Karpas-422 (cell line): ENCODE data around the gene MAMLD1. TPM values are rescaled to one million over a fixed set of nuclear protein-coding genes. Genes with fewer than 3 reads are reported as not detected.

ENCODE experiments used
- DNase-seq: peaks from one replicate; pipeline ENCODE4 v3.0.0-alpha.2; 2015
- H2AFZ ChIP-seq: fragments of 200-600 bp; sonication (generic); 2 replicates; pipeline ENCODE4 v1.6.1; 2014; ENCODE audit warnings: antibody characterized with exemption, low read length, mixed read lengths
- H3K27ac ChIP-seq: fragments of 200-600 bp; sonication (generic); 2 replicates; pipeline ENCODE4 v1.5.1; 2014; ENCODE audit warnings: mild to moderate bottlenecking, low read length, moderate library complexity
- H3K27me3 ChIP-seq: fragments of 200-600 bp; sonication (generic); 2 replicates; pipeline ENCODE4 v1.6.1; 2014; ENCODE audit warnings: low read length, mixed read lengths
- H3K36me3 ChIP-seq: fragments of 200-600 bp; sonication (generic); 2 replicates; pipeline ENCODE4 v1.6.1; 2014; ENCODE audit warnings: low read length, mixed read lengths; ENCODE audit not compliant: insufficient read depth
- H3K4me1 ChIP-seq: fragments of 200-600 bp; sonication (generic); 2 replicates; pipeline ENCODE4 v1.6.1; 2014; ENCODE audit warnings: mild to moderate bottlenecking, low read length, mixed read lengths
- H3K4me2 ChIP-seq: fragments of 200-600 bp; sonication (generic); 2 replicates; pipeline ENCODE4 v1.6.1; 2014; ENCODE audit warnings: low read length, low read depth, mild to moderate bottlenecking; ENCODE audit not compliant: poor library complexity, severe bottlenecking
- H3K4me3 ChIP-seq: fragments of 200-600 bp; sonication (generic); 2 replicates; pipeline ENCODE4 v1.5.1; 2014; ENCODE audit warnings: mild to moderate bottlenecking, antibody characterized with exemption, low read length, mixed read lengths
- H3K79me2 ChIP-seq: fragments of 200-600 bp; sonication (generic); 2 replicates; pipeline ENCODE4 v1.6.1; 2014; ENCODE audit warnings: mild to moderate bottlenecking, low read length, mixed read lengths
- H3K9ac ChIP-seq: fragments of 200-600 bp; sonication (generic); 2 replicates; pipeline ENCODE4 v1.6.0; 2014; ENCODE audit warnings: low read length
- H3K9me2 ChIP-seq: fragments of 200-600 bp; sonication (generic), shearing (Covaris generic); replicated peaks from 2 replicates; pipeline ENCODE4 v1.6.0; 2014; ENCODE audit warnings: mild to moderate bottlenecking, low read length, moderate library complexity; ENCODE audit not compliant: insufficient read depth
- H3K9me3 ChIP-seq: fragments of 300-700, 200-600 bp; sonication (generic); 2 replicates; pipeline ENCODE4 v1.6.1; 2014; ENCODE audit warnings: low read length, mixed read lengths
- H4K20me1 ChIP-seq: fragments of 200-600 bp; sonication (generic); 2 replicates; pipeline ENCODE4 v1.6.1; 2014; ENCODE audit warnings: mild to moderate bottlenecking, antibody characterized with exemption, low read length, low read depth; ENCODE audit not compliant: insufficient read depth
- total RNA-seq: library from RNA; depleted of rRNA; stranded (reverse); fragments of >200 nt; shearing (Covaris generic); gene quantifications from 2 replicates; pipeline ENCODE4 v1.2.3, GENCODE V29; 2014; ENCODE audit warnings: low replicate concordance

The MAMLD1 gene
- total RNA-seq, 1 experiment from 2014 or later = 37.8 TPM

GRCh38 chrX:150377005-150377404 is 13.9 kb downstream of the MAMLD1 start:
- no peak for DNase-seq
- peaks cover 100% of the 10 kb centered on the region for H3K79me2 ChIP-seq

GRCh38 chrX:150405006-150405405 is 41.9 kb downstream of the MAMLD1 start:
- no peak overlapping the region for H3K4me2 ChIP-seq
- no peaks in the 10 kb centered on the region for H4K20me1 ChIP-seq
- no peaks in the 10 kb centered on the region for H3K27me3 ChIP-seq
- no peak overlapping the region for H3K27ac ChIP-seq
- no peak overlapping the region for H2AFZ ChIP-seq
- no peak overlapping the region for H3K9ac ChIP-seq
- peaks cover 75% of the 10 kb centered on the region for H3K79me2 ChIP-seq
- no peaks in the 10 kb centered on the region for H3K9me3 ChIP-seq
- H3K9me2 ChIP-seq = no peaks in the 10 kb centered on the region
- DNase-seq = no peak
- no peaks in the 10 kb centered on the region; the same call in 1 of the 2 replicates for H3K36me3 ChIP-seq
- peaks cover 58% of the 10 kb centered on the region for H3K4me1 ChIP-seq
- no peak overlapping the region for H3K4me3 ChIP-seq

More at GRCh38 chrX:150377005-150377404, 13.9 kb downstream of the MAMLD1 start:
- Histone ChIP-seq H3K9ac (no peak overlapping the region), H3K36me3 (no peaks in the 10 kb centered on the region), H2AFZ (no peak overlapping the region), H3K27ac (no peak overlapping the region), H3K9me3 (no peaks in the 10 kb centered on the region), H3K4me3 (no peak overlapping the region), H3K9me2 (no peaks in the 10 kb centered on the region), H4K20me1 (no peaks in the 10 kb centered on the region), H3K4me1 (peaks cover 89% of the 10 kb centered on the region), H3K4me2 (no peak overlapping the region), H3K27me3 (no peaks in the 10 kb centered on the region)

- Histone ChIP-seq H3K9me2 (no peaks in the 10 kb centered on the region), H3K4me2 (no peak overlapping the region), H3K27me3 (no peaks in the 10 kb centered on the region), H4K20me1 (no peaks in the 10 kb centered on the region), H2AFZ (no peak overlapping the region), H3K27ac (0 out of 2 replicates have a peak overlapping the region, but pooled peaks have one; percentile 6), H3K4me1 (peaks cover 64% of the 10 kb centered on the region), H3K9me3 (no peaks in the 10 kb centered on the region), H3K36me3 (no peaks in the 10 kb centered on the region), H3K79me2 (peaks cover 78% of the 10 kb centered on the region), H3K9ac (no peak overlapping the region), H3K4me3 (no peak overlapping the region)
- peak; percentile 68 for DNase-seq
These were observed 42.5 kb downstream of the MAMLD1 start for GRCh38 chrX:150405576-150405975.

- Histone ChIP-seq H3K36me3 (no peaks in the 10 kb centered on the region), H3K27me3 (no peaks in the 10 kb centered on the region), H4K20me1 (no peaks in the 10 kb centered on the region), H3K79me2 (peaks cover 88% of the 10 kb centered on the region), H3K9me2 (no peaks in the 10 kb centered on the region), H3K9ac (no peak overlapping the region), H3K4me2 (no peak overlapping the region), H3K9me3 (no peaks in the 10 kb centered on the region), H2AFZ (no peak overlapping the region), H3K4me1 (peaks cover 74% of the 10 kb centered on the region), H3K27ac (0 out of 2 replicates have a peak overlapping the region, but pooled peaks have one; percentile 6), H3K4me3 (no peak overlapping the region)
- no peak for DNase-seq
These were observed 43.5 kb downstream of the MAMLD1 start for GRCh38 chrX:150406596-150406995.

- Histone ChIP-seq H3K27me3 (no peaks in the 10 kb centered on the region), H3K4me3 (no peak overlapping the region), H3K27ac (no peak overlapping the region; the same call in 1 of the 2 replicates), H3K4me2 (no peak overlapping the region), H3K9ac (no peak overlapping the region), H3K9me2 (no peaks in the 10 kb centered on the region), H3K9me3 (no peaks in the 10 kb centered on the region), H2AFZ (no peak overlapping the region), H3K4me1 (peaks cover 82% of the 10 kb centered on the region), H3K79me2 (peaks cover 99% of the 10 kb centered on the region), H4K20me1 (no peaks in the 10 kb centered on the region), H3K36me3 (no peaks in the 10 kb centered on the region)
- no peak for DNase-seq
These were observed 44.9 kb downstream of the MAMLD1 start for GRCh38 chrX:150408007-150408406.

GRCh38 chrX:150408561-150408960 is 45.4 kb downstream of the MAMLD1 start:
- peaks cover 81% of the 10 kb centered on the region for H3K4me1 ChIP-seq
- no peak for DNase-seq
- H3K36me3 ChIP-seq = no peaks in the 10 kb centered on the region
- no peaks in the 10 kb centered on the region for H4K20me1 ChIP-seq
- H2AFZ ChIP-seq = no peak overlapping the region
- no peaks in the 10 kb centered on the region for H3K27me3 ChIP-seq
- no peak overlapping the region; the same call in 1 of the 2 replicates for H3K27ac ChIP-seq
- no peaks in the 10 kb centered on the region for H3K9me3 ChIP-seq
- peaks cover 99% of the 10 kb centered on the region for H3K79me2 ChIP-seq
- H3K4me3 ChIP-seq = no peak overlapping the region
- H3K9ac ChIP-seq = no peak overlapping the region
- H3K9me2 ChIP-seq = no peaks in the 10 kb centered on the region
- H3K4me2 ChIP-seq = no peak overlapping the region

GRCh38 chrX:150409486-150409885 is 46.4 kb downstream of the MAMLD1 start:
- no peak overlapping the region for H3K4me3 ChIP-seq
- no peak overlapping the region for H2AFZ ChIP-seq
- no peaks in the 10 kb centered on the region for H3K36me3 ChIP-seq
- DNase-seq = no peak
- H3K9me2 ChIP-seq = no peaks in the 10 kb centered on the region
- no peaks in the 10 kb centered on the region for H4K20me1 ChIP-seq
- peaks cover 72% of the 10 kb centered on the region for H3K4me1 ChIP-seq
- H3K79me2 ChIP-seq = peaks cover 98% of the 10 kb centered on the region
- H3K4me2 ChIP-seq = no peak overlapping the region
- H3K27me3 ChIP-seq = no peaks in the 10 kb centered on the region
- H3K9ac ChIP-seq = no peak overlapping the region
- no peaks in the 10 kb centered on the region for H3K9me3 ChIP-seq
- H3K27ac ChIP-seq = no peak overlapping the region

- Histone ChIP-seq H4K20me1 (no peaks in the 10 kb centered on the region), H3K9ac (no peak overlapping the region), H3K36me3 (no peaks in the 10 kb centered on the region), H3K4me1 (peaks cover 67% of the 10 kb centered on the region), H3K79me2 (peaks cover 98% of the 10 kb centered on the region), H2AFZ (no peak overlapping the region), H3K4me2 (no peak overlapping the region), H3K9me2 (no peaks in the 10 kb centered on the region), H3K27ac (no peak overlapping the region), H3K4me3 (no peak overlapping the region), H3K9me3 (no peaks in the 10 kb centered on the region), H3K27me3 (no peaks in the 10 kb centered on the region)
- no peak for DNase-seq
These were observed 46.8 kb downstream of the MAMLD1 start for GRCh38 chrX:150409964-150410363.

- no peaks in the 10 kb centered on the region for H4K20me1 ChIP-seq
- DNase-seq = no peak
- H3K27me3 ChIP-seq = no peaks in the 10 kb centered on the region
- no peak overlapping the region for H3K4me3 ChIP-seq
- H2AFZ ChIP-seq = no peak overlapping the region
- H3K79me2 ChIP-seq = peaks cover 98% of the 10 kb centered on the region
- no peak overlapping the region for H3K27ac ChIP-seq
- no peaks in the 10 kb centered on the region for H3K36me3 ChIP-seq
- no peak overlapping the region for H3K9ac ChIP-seq
- no peaks in the 10 kb centered on the region for H3K9me2 ChIP-seq
- H3K9me3 ChIP-seq = no peaks in the 10 kb centered on the region
- peaks cover 67% of the 10 kb centered on the region for H3K4me1 ChIP-seq
- no peak overlapping the region for H3K4me2 ChIP-seq
These were observed 47.4 kb downstream of the MAMLD1 start for GRCh38 chrX:150410513-150410912.
